Tibial nerve (tissue), 4 donors: ENCODE measurements around the gene TMEM205. TPM values are rescaled to one million over a fixed set of nuclear protein-coding genes. Genes with fewer than 3 reads are reported as not detected.

ENCODE experiments used
- DNase-seq, 2 donors: peaks; one replicate each; pipeline ENCODE4 v3.0.0-alpha.2; 2019; ENCODE audit warnings: low spot score in 2 of 2
- H3K27ac ChIP-seq, 4 donors: fragments of 200-600 bp; sonication (generic) in 3 of 4; one replicate each; pipeline ENCODE4 v1.5.1; 2017 to 2019; ENCODE audit warnings: mild to moderate bottlenecking in 1 of 4
- H3K27me3 ChIP-seq, 2 donors: fragments of 200-600 bp; sonication (generic) in 1 of 2; one replicate each; pipeline versions ENCODE4 v1.5.1 to v1.6.0; 2017 to 2019
- H3K36me3 ChIP-seq, 3 donors: fragments of 200-600 bp; sonication (generic); one replicate each; pipeline ENCODE4 v1.5.1; 2018 to 2019
- H3K4me1 ChIP-seq, 4 donors: fragments of 200-600 bp; sonication (generic) in 3 of 4; one replicate each; pipeline ENCODE4 v1.5.1; 2017 to 2019
- H3K4me3 ChIP-seq, 4 donors: fragments of 200-600 bp; sonication (generic) in 3 of 4; one replicate each; pipeline ENCODE4 v1.5.1; 2017 to 2019; ENCODE audit warnings: mild to moderate bottlenecking in 1 of 4, moderate library complexity in 1 of 4
- H3K9me3 ChIP-seq, 4 donors: fragments of 200-600 bp; sonication (generic) in 3 of 4; one replicate each; pipeline ENCODE4 v1.5.1; 2017 to 2019
- CTCF ChIP-seq, 5 experiments: fragments of 200-600 bp in 3 of 5; fragments of 450-650 bp in 2 of 5; sonication (generic) in 3 of 5; IDR thresholded peaks; one replicate each; pipeline ENCODE4 v1.5.1; 2016 to 2019; ENCODE audit warnings: antibody characterized with exemption in 5 of 5, mild to moderate bottlenecking in 3 of 5, moderate library complexity in 2 of 5
- EP300 ChIP-seq, 2 donors: sonication (generic); formaldehyde crosslinking; IDR thresholded peaks; one replicate each; pipeline ENCODE4 v1.6.1; 2017; ENCODE audit warnings: antibody characterized with exemption in 2 of 2, mild to moderate bottlenecking in 1 of 2
- POLR2A ChIP-seq, 2 donors: fragments of 450-650 bp; IDR thresholded peaks; one replicate each; pipeline ENCODE4 v1.6.1; 2017; ENCODE audit warnings: antibody characterized with exemption in 2 of 2, mild to moderate bottlenecking in 2 of 2, moderate library complexity in 2 of 2
- WGBS, 2 donors: methylation state at CpG; one replicate each; pipeline ENCODE4 v1.1.5; 2018; 5-methylcytosine and 5-hydroxymethylcytosine counted together
- total RNA-seq, 4 donors: library from RNA; depleted of rRNA; stranded (reverse); fragments of >200 nt; gene quantifications; one replicate each; pipeline ENCODE4 v1.1.0, GENCODE V29; 2016

TMEM205 gene
- total RNA-seq, 4 donors from 2014 or later = 145 to 238 (median 189) TPM

DNA sequence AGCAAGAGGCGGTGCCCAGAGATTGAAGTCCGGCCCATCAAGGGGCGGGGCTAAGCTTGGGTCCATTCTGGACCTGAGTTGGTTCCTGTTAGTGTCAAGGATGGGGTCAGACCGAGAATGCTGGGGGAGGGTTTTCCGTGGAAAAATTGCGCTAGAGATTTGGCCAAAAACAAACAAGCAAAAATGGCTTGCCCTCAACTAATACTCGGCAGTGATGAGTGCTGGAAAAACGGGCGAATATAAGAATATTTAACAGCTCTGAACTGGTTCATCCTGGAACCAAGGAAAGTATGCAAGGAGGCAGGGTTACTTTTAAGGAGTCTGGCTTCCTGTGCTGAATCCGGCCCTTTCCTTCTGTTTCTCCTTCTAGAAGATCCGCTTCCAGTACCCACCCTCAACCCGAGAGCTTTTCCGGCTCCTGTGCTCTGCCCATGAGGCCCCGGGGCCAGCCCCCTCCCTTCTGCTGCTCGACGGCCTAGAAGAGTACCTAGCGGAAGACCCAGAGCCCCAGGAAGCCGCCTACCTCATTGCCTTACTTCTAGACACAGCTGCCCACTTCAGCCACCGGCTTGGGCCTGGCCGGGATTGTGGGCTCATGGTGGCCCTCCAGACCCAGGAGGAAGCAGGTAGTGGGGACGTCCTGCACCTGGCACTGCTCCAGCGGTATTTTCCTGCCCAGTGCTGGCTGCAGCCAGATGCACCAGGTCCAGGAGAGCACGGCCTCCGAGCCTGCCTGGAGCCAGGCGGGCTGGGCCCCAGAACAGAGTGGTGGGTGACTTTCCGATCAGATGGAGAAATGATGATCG lies 29.3 kb upstream of the TMEM205 start:
- Histone ChIP-seq H3K4me1 (peaks cover 0 to 47% (median 18%) of the 10 kb centered on the region in 4 donors), H3K27ac (peak overlapping the region; percentile 85 to 96 (median 92)), H3K27me3 (no peaks in the 10 kb centered on the region), H3K4me3 (peak overlapping the region; percentile 32 to 75 (median 58)), H3K9me3 (no peaks in the 10 kb centered on the region), H3K36me3 (peaks cover 0 to 6% (median 0%) of the 10 kb centered on the region in 3 donors)
- WGBS, 2 donors = 5 to 10% methylated on average over 27 of the region's 27 CpGs
- DNase-seq = peak in 1 of 2 donors; percentile 17
- TF ChIP-seq EP300 (IDR thresholded peaks at IDR 0.05) (peak in 1 of 2 donors; percentile 75), POLR2A (IDR thresholded peaks at IDR 0.05) (peak; percentile 18 to 71), CTCF (IDR thresholded peaks at IDR 0.05) (no peak)

DNA sequence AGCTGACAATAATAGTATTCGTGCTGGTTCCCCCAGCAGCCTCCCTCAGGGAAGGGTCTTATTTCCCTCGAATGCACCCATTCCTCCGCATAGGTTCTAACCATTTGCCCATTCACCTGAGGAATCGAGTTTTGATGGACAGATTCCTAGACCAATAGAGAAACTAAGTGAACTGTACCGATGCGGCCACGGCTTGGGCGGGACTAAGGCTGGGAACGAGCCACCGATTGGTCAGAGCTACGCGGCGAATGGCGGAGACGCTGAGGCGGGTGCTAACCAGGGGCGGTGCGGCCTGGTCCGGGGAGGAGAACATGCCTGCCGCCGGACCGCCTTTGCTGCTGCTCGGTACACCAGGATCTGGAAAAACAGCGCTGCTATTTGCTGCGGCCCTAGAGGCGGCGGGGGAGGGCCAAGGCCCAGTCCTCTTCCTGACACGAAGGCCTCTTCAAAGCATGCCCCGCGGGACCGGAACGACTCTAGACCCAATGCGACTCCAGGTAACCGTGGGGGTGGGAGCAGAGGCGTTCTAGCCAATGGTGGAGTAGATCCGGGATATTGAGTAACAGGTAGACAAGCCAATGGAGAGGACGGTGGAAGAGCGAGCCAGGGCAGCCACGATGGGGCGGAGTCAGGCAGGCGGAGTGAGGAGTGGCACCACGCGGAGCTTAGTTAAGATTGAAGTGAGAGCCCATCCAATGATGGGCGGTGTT lies 28.5 kb upstream of the TMEM205 start, which contains the start of gene SWSAP1:
SWSAP1 (plus strand) TSS at position 234 of the 710 bp plus-strand sequence; CDS start at position 249, 15 bp downstream.
- Histone ChIP-seq H3K4me1 (peaks cover 0 to 40% (median 15%) of the 10 kb centered on the region in 4 donors), H3K27ac (peak within 1 kb of the TSS; percentile 85 to 96 (median 92)), H3K4me3 (peak within 1 kb of the TSS; percentile 54 to 75 (median 59)), H3K9me3 (no peaks in the 10 kb centered on the region), H3K36me3 (peaks cover 0 to 9% (median 0%) of the 10 kb centered on the region in 3 donors), H3K27me3 (no peaks in the 10 kb centered on the region)
- peak; percentile 97 for DNase-seq
- TF ChIP-seq POLR2A (IDR thresholded peaks at IDR 0.05) (peak in 1 of 2 donors; percentile 22), EP300 (IDR thresholded peaks at IDR 0.05) (peak; percentile 17 to 80), CTCF (IDR thresholded peaks at IDR 0.05) (peak in 1 of 5 experiments; percentile 47)
- 1% methylated on average over 43 to 44 of the region's 44 CpGs for WGBS, 2 donors

GRCh38 chr19:11373885-11374432 lies 27.9 kb upstream of the TMEM205 start:
- Histone ChIP-seq H3K27me3 (no peaks in the 10 kb centered on the region), H3K36me3 (peaks cover 0 to 16% (median 0%) of the 10 kb centered on the region in 3 donors), H3K4me1 (peaks cover 0 to 40% (median 15%) of the 10 kb centered on the region in 4 donors), H3K27ac (peak overlapping the region; percentile 85 to 96 (median 92)), H3K4me3 (peak overlapping the region in 3 of 4 donors; percentile 54 to 75 (median 62)), H3K9me3 (no peaks in the 10 kb centered on the region)
- TF ChIP-seq POLR2A (IDR thresholded peaks at IDR 0.05) (no peak), CTCF (IDR thresholded peaks at IDR 0.05) (no peak), EP300 (IDR thresholded peaks at IDR 0.05) (no peak)
- WGBS, 2 donors = 49 to 56% methylated on average over 11 of the region's 11 CpGs
- DNase-seq = no peak

- TF ChIP-seq EP300 (IDR thresholded peaks at IDR 0.05) (no peak), POLR2A (IDR thresholded peaks at IDR 0.05) (no peak), CTCF (IDR thresholded peaks at IDR 0.05) (no peak)
- DNase-seq = no peak
- Histone ChIP-seq H3K36me3 (peaks cover 0 to 20% (median 0%) of the 10 kb centered on the region in 3 donors), H3K27me3 (no peaks in the 10 kb centered on the region), H3K4me3 (no peak overlapping the region), H3K27ac (no peak overlapping the region), H3K9me3 (no peaks in the 10 kb centered on the region), H3K4me1 (peaks cover 0 to 35% (median 15%) of the 10 kb centered on the region in 4 donors)
- 46 to 48% methylated on average over 10 of the region's 10 CpGs for WGBS, 2 donors
These were observed 27.3 kb upstream of the TMEM205 start for GRCh38 chr19:11373166-11373884.
